Glomerular visceral epithelial cell (primary cell): ENCODE results near the gene CTBP2.

Experiments used
- DNase-seq: peaks from one replicate; pipeline ENCODE4 v3.0.0-alpha.2; 2016; ENCODE audit errors: extremely low spot score

Gene CTBP2

DNA sequence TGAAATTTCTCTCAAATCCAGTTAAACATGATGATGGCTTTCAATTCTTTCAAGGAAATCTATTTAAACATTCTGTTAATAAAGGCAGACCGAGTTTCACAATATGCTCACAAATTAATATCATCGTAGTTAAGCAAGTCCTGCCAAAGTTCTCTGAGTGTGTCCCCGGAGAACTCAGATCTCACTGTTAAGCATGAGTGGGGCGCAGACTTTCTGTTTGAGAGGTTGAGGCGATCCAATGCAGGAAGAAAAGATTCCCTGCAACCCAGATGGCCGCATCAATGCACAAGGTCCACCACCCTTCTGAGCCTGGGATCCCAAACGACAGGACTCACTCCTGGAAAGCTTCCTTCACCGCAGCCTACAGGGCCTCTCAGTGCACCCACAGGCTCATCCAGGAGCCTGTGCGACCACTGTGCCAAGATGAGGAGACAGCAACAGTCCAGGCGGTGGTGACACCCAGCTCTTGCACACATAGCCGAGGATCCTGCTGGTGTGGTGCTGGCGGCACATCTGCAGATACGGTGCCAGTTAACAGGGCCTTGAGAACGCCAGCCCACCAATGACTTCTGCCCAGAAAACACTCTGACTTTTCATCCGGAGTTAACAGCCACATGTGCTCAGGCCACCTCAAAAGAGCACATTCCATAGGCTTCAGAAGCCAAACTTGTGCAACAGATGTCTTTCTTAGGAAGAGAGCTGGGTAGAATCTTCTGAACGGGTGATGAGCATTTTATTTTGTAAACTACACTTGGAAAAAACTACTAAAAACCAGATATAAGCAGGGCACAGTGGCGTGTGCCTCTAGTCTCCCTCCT lies 116.3 kb downstream of the CTBP2 start:
- DNase-seq, result no peak

DNA sequence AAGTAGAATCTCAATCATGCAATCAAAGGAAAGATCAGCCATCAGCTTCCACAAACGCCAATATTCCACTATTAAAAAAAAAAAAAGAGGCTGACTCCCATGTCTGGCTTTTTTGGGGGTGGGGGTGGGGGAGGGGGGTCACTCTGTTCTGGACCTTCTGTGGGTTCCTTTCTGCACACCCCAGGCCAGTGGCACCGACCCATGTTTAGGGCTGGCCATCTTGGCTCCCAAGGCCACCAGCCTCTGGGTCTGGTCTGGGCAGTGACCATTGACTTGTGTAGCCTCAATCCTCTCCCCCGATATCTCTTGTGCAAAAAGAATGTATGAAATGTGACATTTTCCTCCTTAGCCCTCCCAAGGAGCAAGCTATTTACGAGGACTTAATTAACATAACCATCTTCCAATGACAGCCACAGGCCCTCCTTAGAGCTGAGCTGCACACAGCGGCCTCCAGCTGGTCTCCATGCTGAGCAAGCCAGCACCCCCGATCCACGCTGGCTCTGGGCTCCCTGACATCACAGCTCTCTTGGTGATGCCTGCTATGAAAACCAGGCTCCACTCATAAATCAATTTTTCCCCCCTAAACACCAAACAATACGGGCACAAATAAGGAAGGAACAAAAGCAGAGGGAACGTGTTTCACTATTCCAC lies 118.4 kb downstream of the CTBP2 start:
- DNase-seq, result no peak

DNA sequence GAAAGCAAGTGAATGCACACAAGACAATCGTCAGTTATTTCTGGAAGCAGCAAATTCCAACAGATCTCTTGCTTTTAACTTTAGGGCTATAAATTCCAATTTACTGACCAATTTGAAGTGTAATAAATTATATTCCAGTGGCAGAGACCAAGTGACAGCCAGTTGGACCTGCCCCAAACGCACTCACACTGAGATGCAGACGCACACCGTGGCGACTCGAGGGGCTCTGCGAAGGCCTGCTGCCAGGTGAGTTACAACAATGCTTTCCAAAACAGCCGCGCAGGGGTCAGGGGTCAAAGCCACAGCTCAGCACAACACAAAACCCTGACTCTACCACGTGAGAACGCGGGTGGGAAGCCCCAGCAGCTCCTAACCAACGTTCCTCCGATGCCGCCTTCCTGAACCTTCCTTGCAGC lies 121.0 kb downstream of the CTBP2 start:
- no peak for DNase-seq

DNA sequence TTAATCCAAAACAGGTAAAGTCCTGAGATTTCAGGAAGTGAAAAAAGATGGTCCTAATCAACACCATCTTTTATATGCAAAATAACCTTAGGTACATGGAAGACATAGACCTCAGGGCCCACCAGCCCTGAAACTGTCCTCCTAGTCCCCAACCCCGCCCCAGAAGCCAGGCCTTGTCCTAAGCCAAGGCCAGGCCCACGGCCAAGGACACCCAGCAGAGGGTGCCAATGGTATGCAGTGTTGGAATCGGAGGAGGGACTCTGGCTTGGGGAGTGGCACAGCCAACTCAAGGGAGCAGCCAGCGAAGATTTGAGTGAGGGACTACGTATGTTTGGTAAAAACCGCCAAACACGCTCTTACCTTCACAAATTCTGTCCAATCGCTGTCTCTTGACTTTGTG lies 121.7 kb downstream of the CTBP2 start:
- DNase-seq, result peak; percentile 9

DNA sequence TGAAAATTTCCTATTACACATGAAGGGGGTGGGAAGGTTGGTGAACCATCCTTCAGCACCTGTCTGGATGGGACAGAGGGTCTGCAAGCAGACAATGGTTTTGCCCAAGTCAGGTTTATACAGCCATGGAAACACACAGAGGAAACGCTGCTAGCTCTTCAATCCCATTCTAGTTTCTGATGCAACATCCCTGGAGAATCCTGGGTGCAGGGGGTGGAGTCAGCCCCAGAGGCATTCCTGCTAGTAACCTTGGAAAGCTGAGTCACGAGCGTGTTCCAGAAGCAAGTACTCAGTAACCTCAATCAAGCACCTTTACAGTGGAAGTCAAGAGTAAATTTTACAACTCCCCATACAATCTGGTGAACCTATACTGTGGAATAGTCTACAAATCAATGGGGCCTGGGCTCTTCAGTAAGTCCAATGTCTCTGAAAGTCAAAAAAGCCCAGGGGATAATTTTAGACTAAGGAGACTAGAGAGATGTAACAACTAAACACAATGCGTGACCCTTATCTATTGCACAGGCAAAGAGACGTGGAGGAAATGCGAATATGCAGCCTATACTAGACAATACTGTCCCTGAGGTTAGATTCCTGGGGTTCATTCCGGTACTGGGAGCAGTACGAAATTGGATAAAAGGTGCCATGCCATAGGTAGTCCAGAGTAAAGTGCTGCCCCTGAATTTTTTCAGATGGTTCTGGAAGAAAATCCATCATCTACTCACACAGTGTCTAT lies 123.1 kb downstream of the CTBP2 start:
- DNase-seq, result peak; percentile 77

DNA sequence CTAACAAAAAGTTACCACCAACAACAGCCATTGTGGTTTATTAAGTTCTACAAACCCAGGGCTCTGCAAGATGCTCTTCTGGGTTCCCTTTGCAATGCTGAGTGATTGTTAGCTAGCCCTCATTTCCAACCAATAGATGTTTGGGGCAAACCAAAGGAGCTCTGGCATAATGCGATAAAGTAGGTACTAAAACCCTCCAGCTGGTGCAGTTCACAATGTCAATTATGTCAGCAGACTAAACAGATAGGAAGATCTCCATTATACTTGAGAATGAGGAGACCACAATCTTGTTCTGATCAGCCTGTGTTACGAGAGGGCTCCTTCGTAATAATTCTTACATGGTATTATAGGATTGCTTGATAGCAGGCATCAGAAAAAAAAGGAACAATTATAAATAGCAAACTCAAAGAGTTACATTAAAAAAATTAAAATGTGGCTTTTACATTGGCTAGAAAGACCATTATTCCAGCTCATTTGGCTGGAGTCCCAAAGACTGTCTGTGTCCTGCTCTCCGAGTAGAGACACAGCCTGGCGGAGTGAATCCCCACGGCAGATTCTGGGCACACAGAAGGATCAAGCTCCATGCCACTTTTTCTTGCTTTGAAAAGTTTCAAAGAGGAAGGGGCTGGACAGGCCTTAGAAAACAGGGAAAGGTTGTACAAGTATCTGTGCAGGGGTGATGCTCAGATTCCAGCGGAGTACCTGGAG lies 124.6 kb downstream of the CTBP2 start:
- no peak for DNase-seq

DNA sequence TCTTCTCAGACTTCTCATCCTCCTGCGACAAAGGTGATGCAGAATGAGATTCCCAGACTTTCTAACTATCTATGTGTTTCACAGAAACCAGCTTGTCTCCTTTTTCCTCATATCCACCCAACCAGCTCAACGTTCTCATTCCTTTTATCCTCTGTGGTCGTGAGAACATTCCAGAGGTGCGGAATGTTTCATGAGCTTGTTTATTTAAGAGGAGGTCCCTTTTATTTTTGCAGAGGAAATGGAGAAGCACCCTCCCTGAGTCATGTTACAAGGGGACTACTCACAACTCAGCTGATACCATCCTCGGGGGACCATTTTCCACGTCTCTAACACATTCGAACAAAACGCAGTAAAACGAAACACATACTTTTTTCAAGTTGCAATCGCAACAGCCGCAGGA lies 125.2 kb downstream of the CTBP2 start:
- DNase-seq, result peak; percentile 83

DNA sequence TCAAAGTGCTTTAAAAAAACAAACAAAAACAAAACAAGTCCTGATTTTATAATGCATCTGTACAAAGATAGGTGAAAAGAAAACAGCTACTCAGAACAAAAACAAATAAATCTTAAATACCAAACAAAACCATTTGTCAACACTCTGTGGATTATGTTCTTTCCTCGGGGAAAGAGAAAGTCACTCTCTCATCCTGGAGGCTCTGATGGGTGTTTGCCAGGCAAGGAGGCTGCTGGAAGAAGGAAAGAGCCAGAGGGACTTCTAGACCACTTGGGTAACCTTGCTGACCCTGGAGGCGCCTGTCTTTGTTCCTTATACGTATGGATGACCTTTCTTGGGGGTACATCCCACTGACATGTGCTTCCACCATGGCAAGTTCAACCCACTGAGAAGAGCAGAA lies 125.7 kb downstream of the CTBP2 start:
- no peak for DNase-seq

DNA sequence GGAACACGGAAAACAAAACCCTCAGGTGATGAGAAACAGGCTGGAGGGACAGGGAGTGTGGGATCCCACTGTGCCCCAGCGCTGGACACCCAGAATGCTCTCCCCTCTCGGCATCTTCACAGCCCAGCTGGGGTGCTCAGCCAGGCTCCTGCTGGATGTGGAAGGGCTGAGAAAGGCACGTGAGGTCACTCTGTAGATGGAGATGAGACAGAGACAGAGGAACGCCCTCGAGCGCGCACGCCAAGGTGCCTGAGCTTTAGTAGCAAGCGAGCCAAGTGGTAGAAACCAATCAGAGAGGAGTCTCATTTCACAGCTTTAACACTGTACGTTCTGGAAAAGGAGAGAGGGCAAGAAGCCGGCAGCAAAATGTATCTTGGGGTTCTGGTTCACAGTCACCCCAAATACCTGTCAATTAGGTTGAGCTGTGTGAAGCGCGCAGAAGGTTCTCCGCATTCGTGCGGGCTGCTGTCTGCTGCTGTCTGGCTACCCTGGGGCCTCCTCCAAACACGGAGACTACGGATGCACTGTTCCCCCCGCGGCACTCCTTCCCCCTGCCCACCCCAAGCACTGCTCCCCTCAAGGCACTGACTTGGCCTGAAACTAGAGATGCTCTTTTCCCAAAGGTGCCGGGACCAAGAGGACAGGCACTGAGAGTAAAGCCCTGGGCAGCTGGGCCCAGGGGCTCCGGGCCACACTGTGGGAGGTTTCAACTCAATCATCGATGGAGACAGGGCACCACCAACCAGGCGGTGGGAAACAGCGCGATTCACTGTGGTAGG lies 127.0 kb downstream of the CTBP2 start:
- DNase-seq, result no peak

DNA sequence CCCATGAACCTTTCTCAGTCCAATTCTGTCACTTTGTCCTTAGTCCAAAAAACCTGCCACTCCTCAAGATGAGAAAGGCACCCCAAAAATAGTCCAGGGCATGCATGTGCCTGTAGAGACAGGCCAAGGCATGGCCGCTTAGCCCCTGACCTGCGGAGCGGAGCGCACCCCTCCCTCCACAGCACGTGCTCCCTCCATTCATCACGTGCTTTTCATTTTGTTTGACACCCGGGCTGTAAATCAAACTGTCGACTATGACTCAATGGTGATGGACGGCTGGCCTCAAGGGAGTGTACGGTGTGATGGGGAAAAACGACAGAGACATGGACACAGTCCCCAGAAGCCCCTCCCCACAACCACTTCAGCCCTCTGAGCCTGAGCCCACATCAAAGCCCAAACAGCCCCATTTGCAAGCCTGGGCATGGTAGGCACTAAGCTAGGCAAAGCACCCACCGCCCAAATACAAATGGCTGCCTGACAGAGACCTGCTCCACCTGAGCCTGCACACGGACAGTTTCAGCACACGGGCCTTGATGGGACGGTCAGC lies 127.8 kb downstream of the CTBP2 start:
- no peak for DNase-seq

DNA sequence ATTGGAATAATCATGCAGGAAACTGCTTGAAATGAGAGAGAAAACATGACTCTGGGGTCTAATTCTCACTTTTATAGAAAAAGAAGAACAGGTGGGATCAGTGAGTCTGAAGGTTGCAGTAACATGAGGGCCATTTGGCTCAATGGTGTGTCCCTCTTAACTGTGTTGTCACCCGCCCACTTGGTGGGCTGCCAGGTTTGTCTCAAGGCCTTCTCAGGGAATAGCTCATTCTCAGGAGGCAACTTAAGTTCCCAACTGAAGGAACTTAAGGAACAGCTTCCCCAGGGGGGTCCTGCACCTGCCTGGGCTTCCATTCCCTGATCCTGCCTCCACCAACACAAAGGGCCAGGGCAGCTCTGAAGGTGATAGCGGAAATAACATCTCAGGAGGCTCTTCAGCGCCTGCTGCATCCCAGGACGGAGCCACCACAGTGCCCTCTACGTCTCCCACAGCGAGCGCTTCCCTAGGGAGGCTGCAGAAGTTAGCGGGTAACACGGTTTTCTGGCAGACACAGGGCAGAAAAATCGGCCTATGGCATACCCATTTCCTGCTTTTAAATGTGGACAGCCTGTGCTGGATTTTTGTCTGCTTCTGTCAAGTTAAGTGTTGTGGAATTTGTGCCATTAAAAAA lies 129.7 kb downstream of the CTBP2 start:
- no peak for DNase-seq

DNA sequence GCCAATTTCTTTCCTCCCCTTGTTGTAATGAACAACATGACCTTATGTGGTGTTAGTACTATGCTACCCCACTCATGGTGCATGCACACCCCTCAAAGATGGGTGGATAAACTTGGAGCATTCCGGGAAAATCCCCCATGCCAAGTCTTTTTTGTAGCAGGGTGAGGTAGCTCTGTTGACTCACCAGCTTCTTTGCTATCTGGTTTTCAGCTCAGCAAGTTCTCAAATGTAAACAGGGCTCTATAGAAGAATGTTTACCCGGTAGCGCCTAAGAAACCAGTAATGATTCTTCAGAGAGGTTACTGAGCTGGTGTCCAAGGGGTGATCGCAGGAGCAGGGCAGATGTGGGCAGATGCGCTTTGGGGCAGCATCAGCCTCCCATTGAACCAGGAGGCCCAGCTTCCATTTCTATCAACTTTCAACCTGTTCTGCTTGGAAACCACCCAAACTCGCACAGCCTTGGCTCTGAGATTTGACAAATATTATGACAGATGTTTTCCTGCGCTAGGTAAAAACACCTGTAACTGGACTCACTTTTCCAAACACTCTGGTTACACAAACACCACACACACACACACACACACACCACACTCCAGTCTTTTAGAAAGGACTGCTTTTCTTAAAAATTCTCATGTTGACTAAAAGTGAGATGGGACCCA lies 130.7 kb downstream of the CTBP2 start:
- DNase-seq, result no peak

DNA sequence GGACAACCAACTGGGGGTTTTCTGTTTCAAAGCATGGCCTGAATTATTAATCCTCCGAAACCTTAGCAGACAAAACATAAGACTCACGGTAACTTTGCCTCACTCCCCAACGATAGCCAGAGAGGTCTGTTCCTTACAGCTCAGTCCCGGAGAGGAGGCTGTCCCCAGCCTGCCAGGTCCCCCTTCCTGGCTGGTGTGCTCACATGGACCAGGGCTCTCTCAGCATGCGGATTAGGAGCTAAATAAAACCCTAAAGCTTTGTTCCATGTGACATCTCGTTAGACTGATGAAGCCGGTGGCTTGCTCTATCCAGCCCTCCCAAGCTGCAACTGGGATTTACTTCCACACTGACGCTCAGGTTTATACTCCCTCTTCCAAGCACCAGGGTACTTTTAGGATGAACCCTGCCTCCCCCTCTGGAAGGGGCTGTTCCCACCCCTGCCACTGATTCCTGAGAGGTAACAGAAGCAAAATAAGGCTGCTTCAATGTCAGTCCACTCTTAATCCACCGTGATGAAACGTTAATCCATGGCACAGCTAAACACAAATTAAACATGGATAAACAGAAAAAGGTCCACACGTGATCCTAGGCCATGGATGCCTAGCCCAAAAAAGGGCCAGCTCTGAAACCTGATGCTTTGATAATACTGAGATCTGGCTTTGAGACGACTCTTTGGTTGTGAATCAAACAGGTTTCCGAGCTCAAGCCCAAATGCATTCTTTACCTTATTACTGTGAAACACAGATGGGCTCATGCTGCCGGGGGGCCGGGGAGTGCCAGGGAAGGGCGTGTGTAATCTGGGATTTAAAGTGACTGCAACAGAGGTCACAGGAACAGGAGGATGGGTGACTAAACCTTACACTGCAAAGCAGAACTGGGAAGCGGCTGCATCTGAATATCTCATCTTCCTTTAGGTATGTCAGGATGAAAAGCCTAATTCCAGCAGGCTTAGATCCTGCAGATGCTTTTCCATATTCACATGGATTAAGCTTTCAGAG lies 132.2 kb downstream of the CTBP2 start:
- no peak for DNase-seq

DNA sequence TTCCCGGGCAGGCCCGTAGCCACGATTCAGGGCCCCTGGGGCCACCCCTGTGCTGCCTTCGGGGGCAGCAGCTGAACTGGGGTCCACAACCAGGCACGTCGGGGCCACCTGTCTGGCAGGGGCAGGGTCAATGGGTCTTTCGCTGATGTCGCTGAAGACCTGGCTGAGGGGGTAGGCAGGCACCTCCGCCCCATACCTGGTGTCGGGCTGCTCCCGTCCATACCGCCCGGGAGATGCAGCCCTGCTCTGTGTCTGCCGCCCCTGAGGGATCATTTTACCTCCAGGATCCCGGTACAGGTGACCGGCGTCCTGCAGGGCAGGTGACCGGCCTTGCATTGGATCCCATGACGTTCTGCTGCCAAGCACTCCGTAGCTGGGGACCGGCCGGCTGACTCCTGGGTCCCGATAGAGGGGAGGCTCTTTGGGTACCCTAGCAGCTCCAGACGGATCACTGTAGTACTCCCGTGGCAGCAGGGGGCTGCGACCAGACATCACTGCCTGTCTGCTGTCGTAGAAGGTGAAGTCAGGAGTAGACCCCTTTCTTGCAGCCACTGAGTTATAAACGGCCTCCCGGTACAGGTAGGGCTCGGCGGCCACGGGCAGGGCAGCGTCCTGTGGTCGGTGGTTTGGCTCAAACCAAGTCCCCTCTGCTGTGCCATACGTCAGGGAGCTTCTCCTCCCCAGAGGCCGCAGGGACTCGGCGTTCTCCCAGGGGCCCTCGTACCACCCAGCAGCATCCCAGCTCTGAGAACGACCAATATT lies 133.2 kb downstream of the CTBP2 start:
- no peak for DNase-seq

DNA sequence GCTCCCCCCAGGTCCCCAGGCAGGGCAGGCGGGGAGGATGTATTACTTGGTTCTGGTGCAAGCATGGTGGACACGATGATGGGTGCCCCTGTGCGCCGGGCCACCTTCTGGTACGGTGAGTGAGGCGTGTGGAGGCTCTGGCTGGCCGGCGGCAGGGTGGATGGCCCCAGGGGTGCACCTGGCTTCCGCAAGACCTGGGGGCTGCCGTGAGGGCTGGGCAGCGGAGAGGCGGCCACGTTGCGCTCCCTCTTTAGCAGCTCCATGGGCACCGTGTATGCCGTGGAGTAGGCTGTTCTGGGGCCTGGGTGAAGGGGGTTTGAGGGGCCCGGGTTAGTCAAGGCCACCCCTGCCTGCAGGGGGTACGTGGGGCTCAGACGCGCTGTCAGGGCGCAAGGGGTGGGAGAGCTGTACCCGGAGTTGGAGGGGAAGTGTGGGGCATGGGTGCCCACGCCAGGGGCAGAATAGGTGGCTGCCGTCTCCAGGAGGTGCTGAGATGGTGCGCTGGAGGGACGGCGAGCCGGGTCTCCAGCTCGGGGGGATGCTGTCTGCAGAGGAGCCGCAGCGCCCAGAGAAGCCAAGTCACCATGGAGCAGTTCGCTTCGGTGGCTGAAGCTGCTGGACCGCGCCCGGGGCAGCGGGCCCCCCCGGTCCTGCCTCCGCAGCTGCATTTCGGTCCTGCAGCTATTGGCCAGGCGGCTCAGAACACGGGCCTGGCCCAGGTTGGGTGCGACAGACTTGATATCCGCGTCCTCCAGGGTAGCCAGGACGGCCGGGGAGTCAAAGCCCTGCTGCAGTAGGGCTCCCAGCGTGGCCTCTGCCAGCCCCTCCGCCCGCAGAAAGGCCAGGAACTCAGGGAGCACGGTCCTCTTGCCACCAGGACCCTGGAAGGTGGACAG lies 134.1 kb downstream of the CTBP2 start:
- DNase-seq, result no peak

DNA sequence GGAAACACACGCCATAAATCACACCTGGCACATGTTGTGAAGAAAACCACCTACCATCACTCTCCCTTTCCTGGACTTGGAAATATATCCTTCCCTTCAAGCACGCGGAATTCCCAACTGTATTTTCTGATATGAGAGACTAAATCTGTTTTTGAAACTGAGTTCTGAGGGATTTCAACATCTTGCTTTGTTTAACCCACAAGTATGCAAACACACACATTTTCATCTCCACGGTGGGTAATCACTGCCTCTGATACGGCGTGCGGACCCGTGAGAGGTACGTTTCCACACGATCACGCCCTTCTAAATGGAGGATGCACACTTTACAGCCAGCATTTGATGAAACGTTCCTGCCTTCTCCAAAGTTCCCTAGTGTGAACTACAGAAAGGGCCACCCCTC lies 135.0 kb downstream of the CTBP2 start:
- DNase-seq, result no peak
